ENCODE data around the gene HIVEP3.

HIVEP3 gene

GRCh38 chr1:41652384-41653265 is 266.1 kb downstream of the HIVEP3 start:
- TF ChIP-seq EP300 (IDR thresholded peaks at IDR 0.05; ENCODE audit: borderline replicate concordance) (no peak), TEAD4 (IDR thresholded peaks at IDR 0.05) (no peak), CEBPB (IDR thresholded peaks at IDR 0.05) (no peak), USF1 (IDR thresholded peaks at IDR 0.05) (no peak), CREB1 (IDR thresholded peaks at IDR 0.05; ENCODE audit: low read depth) (no peak), NFIC (IDR thresholded peaks at IDR 0.05) (no peak), RAD21 (IDR thresholded peaks at IDR 0.05; ENCODE audit: low read depth) (no peak), TCF12 (IDR thresholded peaks at IDR 0.05; ENCODE audit: low read depth) (no peak), YY1 (IDR thresholded peaks at IDR 0.05; ENCODE audit: low read depth) (no peak), ZBTB7A (IDR thresholded peaks at IDR 0.05; ENCODE audit: low read depth) (no peak), MAX (IDR thresholded peaks at IDR 0.05) (no peak), TAF1 (IDR thresholded peaks at IDR 0.05; ENCODE audit: low read depth) (no peak), FOXM1 (IDR thresholded peaks at IDR 0.05; ENCODE audit: borderline replicate concordance, low read depth) (no peak), EGR1 (IDR thresholded peaks at IDR 0.05) (no peak), REST (IDR thresholded peaks at IDR 0.05; ENCODE audit: low read depth) (no peak)

GRCh38 chr1:41650028-41650880 is 268.5 kb downstream of the HIVEP3 start:
- TF ChIP-seq USF1 (IDR thresholded peaks at IDR 0.05): no peak
- no peak for TF ChIP-seq TAF1 (IDR thresholded peaks at IDR 0.05; ENCODE audit: low read depth)
- TF ChIP-seq REST (IDR thresholded peaks at IDR 0.05; ENCODE audit: low read depth): no peak
- no peak for TF ChIP-seq EGR1 (IDR thresholded peaks at IDR 0.05)
- no peak for TF ChIP-seq RAD21 (IDR thresholded peaks at IDR 0.05; ENCODE audit: low read depth)
- no peak for TF ChIP-seq FOXM1 (IDR thresholded peaks at IDR 0.05; ENCODE audit: borderline replicate concordance, low read depth)
- no peak for TF ChIP-seq MAX (IDR thresholded peaks at IDR 0.05)
- no peak for TF ChIP-seq YY1 (IDR thresholded peaks at IDR 0.05; ENCODE audit: low read depth)
- no peak for TF ChIP-seq CEBPB (IDR thresholded peaks at IDR 0.05)
- no peak for TF ChIP-seq EP300 (IDR thresholded peaks at IDR 0.05; ENCODE audit: borderline replicate concordance)

- TF ChIP-seq EGR1 (IDR thresholded peaks at IDR 0.05): no peak
These were observed 269.2 kb downstream of the HIVEP3 start for GRCh38 chr1:41649396-41650027.

GRCh38 chr1:41648844-41649243 is 269.9 kb downstream of the HIVEP3 start:
- TF ChIP-seq YY1 (IDR thresholded peaks at IDR 0.05; ENCODE audit: low read depth) (no peak), TCF12 (IDR thresholded peaks at IDR 0.05; ENCODE audit: low read depth) (no peak), ZBTB7A (IDR thresholded peaks at IDR 0.05; ENCODE audit: low read depth) (no peak), CREB1 (IDR thresholded peaks at IDR 0.05; ENCODE audit: low read depth) (no peak), EGR1 (IDR thresholded peaks at IDR 0.05) (no peak), TEAD4 (IDR thresholded peaks at IDR 0.05) (no peak), FOXM1 (IDR thresholded peaks at IDR 0.05; ENCODE audit: borderline replicate concordance, low read depth) (no peak), CEBPB (IDR thresholded peaks at IDR 0.05) (no peak), REST (IDR thresholded peaks at IDR 0.05; ENCODE audit: low read depth) (no peak), EP300 (IDR thresholded peaks at IDR 0.05; ENCODE audit: borderline replicate concordance) (no peak), RAD21 (IDR thresholded peaks at IDR 0.05; ENCODE audit: low read depth) (no peak), NFIC (IDR thresholded peaks at IDR 0.05) (no peak), MAX (IDR thresholded peaks at IDR 0.05) (no peak), USF1 (IDR thresholded peaks at IDR 0.05) (no peak), TAF1 (IDR thresholded peaks at IDR 0.05; ENCODE audit: low read depth) (no peak)
